ENCODE measurements around the gene PIK3C2G. TPM values are rescaled to one million over a fixed set of nuclear protein-coding genes. Genes with fewer than 3 reads are reported as not detected.

Gene PIK3C2G
- total RNA-seq, 1 donor from 2014 or later: not detected

GRCh38 chr12:18285161-18285560, 23.8 kb downstream of the PIK3C2G start:
- H3F3A ChIP-seq (ENCODE audit: low read depth): no peaks in the 10 kb centered on the region
- H3K4me2 ChIP-seq: no peak overlapping the region
- Mint-ChIP-seq H3K4me1 (peaks cover 17% of the 10 kb centered on the region), H3K9me3 (peaks cover 3% of the 10 kb centered on the region), H3K27me3 (ENCODE audit: insufficient read depth, low read depth) (peaks cover 2% of the 10 kb centered on the region), H3K27ac (no peak overlapping the region), H3K4me3 (no peak overlapping the region), H3K36me3 (no peaks in the 10 kb centered on the region)
- no peaks in the 10 kb centered on the region for H3K27me3 ChIP-seq
- no peak overlapping the region for H2AFZ ChIP-seq (replicated peaks)
- H4K20me1 ChIP-seq (ENCODE audit: low read depth): no peaks in the 10 kb centered on the region
- no peak for DNase-seq (ENCODE audit: low spot score)
- no peak overlapping the region for H3K27ac ChIP-seq
- TF ChIP-seq CTCF (IDR thresholded peaks at IDR 0.05) (no peak), EZH2 (IDR thresholded peaks at IDR 0.05) (no peak), EZH2phosphoT487 (IDR thresholded peaks at IDR 0.05) (no peak)
- no peaks in the 10 kb centered on the region for H3K79me2 ChIP-seq (ENCODE audit: low read depth)
- no peaks in the 10 kb centered on the region for H3K9me3 ChIP-seq (ENCODE audit: low read depth)
- no peak overlapping the region for H3K9ac ChIP-seq
- no peak overlapping the region for H3K4me3 ChIP-seq
- H3K36me3 ChIP-seq: no peaks in the 10 kb centered on the region
- H3K4me1 ChIP-seq: no peaks in the 10 kb centered on the region

GRCh38 chr12:18290386-18290785, 29.1 kb downstream of the PIK3C2G start:
- H3K27ac ChIP-seq: no peak overlapping the region
- H3K4me3 ChIP-seq: no peak overlapping the region
- no peaks in the 10 kb centered on the region for H3K4me1 Mint-ChIP-seq
- no peak overlapping the region for H3K4me2 ChIP-seq
- no peaks in the 10 kb centered on the region for H3K36me3 ChIP-seq
- H4K20me1 ChIP-seq (ENCODE audit: low read depth): no peaks in the 10 kb centered on the region
- H3K9ac ChIP-seq: no peak overlapping the region
- H3K27me3 ChIP-seq: no peaks in the 10 kb centered on the region
- H3K4me1 ChIP-seq: no peaks in the 10 kb centered on the region
- no peaks in the 10 kb centered on the region for H3F3A ChIP-seq (ENCODE audit: low read depth)
- no peak overlapping the region for H2AFZ ChIP-seq (replicated peaks)
- no peaks in the 10 kb centered on the region for H3K36me3 Mint-ChIP-seq
- no peaks in the 10 kb centered on the region for H3K79me2 ChIP-seq (ENCODE audit: low read depth)
- H3K9me3 ChIP-seq (ENCODE audit: low read depth): no peaks in the 10 kb centered on the region
- H3K4me3 Mint-ChIP-seq: no peak overlapping the region
- H3K27me3 Mint-ChIP-seq (ENCODE audit: insufficient read depth, low read depth): peaks cover 2% of the 10 kb centered on the region
- DNase-seq (ENCODE audit: low spot score): no peak
- H3K9me3 Mint-ChIP-seq: peaks cover 3% of the 10 kb centered on the region
- no peak overlapping the region for H3K27ac Mint-ChIP-seq
- TF ChIP-seq EZH2 (IDR thresholded peaks at IDR 0.05) (no peak), EZH2phosphoT487 (IDR thresholded peaks at IDR 0.05) (no peak), CTCF (IDR thresholded peaks at IDR 0.05) (no peak)

GRCh38 chr12:18294889-18295288, 33.6 kb downstream of the PIK3C2G start:
- H3K9ac ChIP-seq: no peak overlapping the region
- H2AFZ ChIP-seq (replicated peaks): no peak overlapping the region
- no peaks in the 10 kb centered on the region for H3K36me3 ChIP-seq
- H3K27me3 ChIP-seq: no peaks in the 10 kb centered on the region
- H3F3A ChIP-seq (ENCODE audit: low read depth): no peaks in the 10 kb centered on the region
- Mint-ChIP-seq H3K9me3 (peaks cover 5% of the 10 kb centered on the region), H3K27ac (no peak overlapping the region), H3K4me1 (peaks cover 8% of the 10 kb centered on the region), H3K4me3 (no peak overlapping the region), H3K27me3 (ENCODE audit: insufficient read depth, low read depth) (no peaks in the 10 kb centered on the region), H3K36me3 (no peaks in the 10 kb centered on the region)
- no peaks in the 10 kb centered on the region for H3K9me3 ChIP-seq (ENCODE audit: low read depth)
- TF ChIP-seq EZH2phosphoT487 (IDR thresholded peaks at IDR 0.05) (no peak), CTCF (IDR thresholded peaks at IDR 0.05) (no peak), EZH2 (IDR thresholded peaks at IDR 0.05) (no peak)
- H3K4me3 ChIP-seq: no peak overlapping the region
- no peak for DNase-seq (ENCODE audit: low spot score)
- no peaks in the 10 kb centered on the region for H4K20me1 ChIP-seq (ENCODE audit: low read depth)
- H3K4me2 ChIP-seq: no peak overlapping the region
- H3K27ac ChIP-seq: no peak overlapping the region
- H3K79me2 ChIP-seq (ENCODE audit: low read depth): no peaks in the 10 kb centered on the region
- H3K4me1 ChIP-seq: no peaks in the 10 kb centered on the region
